Ovary (tissue), 9 donors: ENCODE measurements around the gene GPR141. TPM values are rescaled to one million over a fixed set of nuclear protein-coding genes. Genes with fewer than 3 reads are reported as not detected.

Experiments
- DNase-seq, 5 donors: peaks; one replicate each; pipeline ENCODE4 v3.0.0-alpha.2; 2019 to 2020
- H3K27ac ChIP-seq, 2 donors: fragments of 200-600 bp; one replicate each; pipeline versions ENCODE4 v1.5.1 to v1.8.0; 2019 to 2022
- H3K27me3 ChIP-seq: fragments of 200-600 bp; one replicate; pipeline ENCODE4 v1.8.0; 2022
- H3K36me3 ChIP-seq: fragments of 200-600 bp; sonication (generic); one replicate; pipeline ENCODE4 v1.5.1; 2019
- H3K4me1 ChIP-seq: one replicate; pipeline ENCODE4 v1.8.1; 2013; ENCODE audit warnings: mild to moderate bottlenecking, moderate library complexity; ENCODE audit not compliant: insufficient read depth
- H3K4me3 ChIP-seq: fragments of 200-600 bp; sonication (generic); one replicate; pipeline ENCODE4 v1.5.1; 2017
- H3K9me3 ChIP-seq, 2 donors: fragments of 200-600 bp in 1 of 2; sonication (generic) in 1 of 2; one replicate each; pipeline versions ENCODE4 v1.5.1 to v1.8.1; 2013 to 2019; ENCODE audit warnings: mild to moderate bottlenecking in 1 of 2, moderate library complexity in 1 of 2
- CTCF ChIP-seq, 3 donors: fragments of 450-650 bp in 2 of 3; fragments of 200-600 bp in 1 of 3; IDR thresholded peaks; one replicate each; pipeline versions ENCODE4 v1.5.1 to v1.8.0; 2016 to 2022; ENCODE audit warnings: antibody characterized with exemption in 3 of 3, mild to moderate bottlenecking in 1 of 3
- EP300 ChIP-seq: sonication (generic); formaldehyde crosslinking; IDR thresholded peaks from one replicate; pipeline ENCODE4 v1.6.1; 2017; ENCODE audit warnings: antibody characterized with exemption
- POLR2A ChIP-seq: fragments of 450-650 bp; IDR thresholded peaks from one replicate; pipeline ENCODE4 v1.6.1; 2017; ENCODE audit warnings: antibody characterized with exemption, mild to moderate bottlenecking, moderate library complexity
- WGBS, 3 donors: extraction: QIAGEN DNeasy Blood & Tissue Kit in 1 of 3; methylation state at CpG; one replicate each; pipeline versions ENCODE4 v1.1.5 to v1.1.7; 2013 to 2017; 5-methylcytosine and 5-hydroxymethylcytosine counted together
- intact Hi-C, 4 donors: fragments of 100-400 bp; cut with DNase I; formaldehyde crosslinking; loops; one replicate each; pipeline versions ENCODE4 v1.11.0 to v1.15.1; 2022 to 2023
- polyA plus RNA-seq, 2 donors: library from polyadenylated mRNA; stranded (reverse); fragments of 200-250 nt in 1 of 2; fragments of 350-450 nt in 1 of 2; fragmentation: Illumina TruSeq in 1 of 2; extraction: RNeasy Lipid Tissue Mini Kit (QIAGEN cat#74804) in 1 of 2; gene quantifications; one replicate each; pipeline ENCODE4 v1.2.3, GENCODE V29; 2013 to 2014
- total RNA-seq, 7 donors: library from RNA; depleted of rRNA in 2 of 7; stranded (reverse); fragments of >200 nt in 2 of 7; fragmentation: NEBNext Ultra II Directional in 3 of 7; extraction: Animal tissue kit (Norgen Biotek cat#: 25700) in 3 of 7; gene quantifications; one replicate each; pipeline versions ENCODE4 v1.1.0 to v1.2.4, GENCODE V29; 2016 to 2023
- donor health status: DM: no; HTN: no; CAD: no; lungs with moderate emphysema.
- donor health status: DM: no; HTN: no; CAD: no.
- donor health status: Bipolar disorder and iron deficiency.
- donor health status: DM: yes; HTN: yes; CAD: no.
- donor health status: DM: no; HTN: no; CAD: no.
- donor health status: DM: yes; HTN: yes; CAD: no.

Gene GPR141
- total and polyA plus RNA-seq, 9 donors, result 0.08 to 1.2 (median 0.63) TPM; not detected in 5

- H3K4me1 ChIP-seq, result no peaks in the 10 kb centered on the region
Observed at GRCh38 chr7:37740398-37740797, 56.8 kb downstream of the GPR141 start.

GRCh38 chr7:37741776-37742175 is 58.2 kb downstream of the GPR141 start:
- 59 to 73% (median 65%) methylated on average over 2 of the region's 2 CpGs for WGBS, 3 donors
- DNase-seq, result no peak
- no peaks in the 10 kb centered on the region for H3K27me3 ChIP-seq
- no peak for TF ChIP-seq EP300
- no peak for TF ChIP-seq CTCF (IDR thresholded peaks at IDR 0.05)
- no peak for TF ChIP-seq POLR2A
- no peaks in the 10 kb centered on the region for H3K4me1 ChIP-seq
- H3K9me3 ChIP-seq, result no peaks in the 10 kb centered on the region
- no peak overlapping the region for H3K4me3 ChIP-seq
- H3K27ac ChIP-seq, result no peak overlapping the region
- no peaks in the 10 kb centered on the region for H3K36me3 ChIP-seq
- intact Hi-C loops, result no loop called here

More at GRCh38 chr7:37740398-37740797, 56.8 kb downstream of the GPR141 start:
- 92 to 98% (median 94%) methylated on average over 7 of the region's 7 CpGs for WGBS, 3 donors
- DNase-seq, result no peak
- Histone ChIP-seq H3K9me3 (no peaks in the 10 kb centered on the region), H3K27me3 (no peaks in the 10 kb centered on the region), H3K36me3 (no peaks in the 10 kb centered on the region), H3K4me3 (no peak overlapping the region), H3K27ac (no peak overlapping the region)
- intact Hi-C loops, result no loop called here
- TF ChIP-seq EP300 (no peak), CTCF (IDR thresholded peaks at IDR 0.05) (no peak), POLR2A (no peak)

DNA sequence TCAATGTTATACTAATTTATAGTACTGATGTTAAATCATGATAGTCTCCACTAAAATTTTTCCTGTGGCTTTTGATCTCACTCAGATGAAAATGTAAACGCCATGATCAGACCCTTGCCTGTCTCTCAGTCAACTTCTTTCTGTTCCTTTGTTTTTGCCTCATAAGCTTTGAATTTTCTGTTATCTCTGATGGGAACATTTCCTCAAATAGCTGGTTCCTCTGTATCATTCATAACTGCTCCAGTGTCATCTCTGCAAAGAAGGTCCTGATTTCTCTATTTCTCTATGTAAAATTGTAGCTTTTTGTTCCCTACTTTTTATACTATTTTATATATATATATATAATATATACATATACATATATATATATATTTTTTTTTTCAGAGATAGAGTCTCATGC is 67.5 kb downstream of the GPR141 start:
- H3K4me1 ChIP-seq, result no peaks in the 10 kb centered on the region
- TF ChIP-seq EP300, result no peak
- no peak for TF ChIP-seq CTCF (IDR thresholded peaks at IDR 0.05)
- TF ChIP-seq POLR2A, result no peak
- no peaks in the 10 kb centered on the region for H3K27me3 ChIP-seq
- H3K9me3 ChIP-seq, result no peaks in the 10 kb centered on the region
- WGBS, 3 donors, result 73 to 85% (median 75%) methylated on average over 1 of the region's 1 CpG
- no peaks in the 10 kb centered on the region for H3K36me3 ChIP-seq
- DNase-seq, result no peak
- intact Hi-C loops, result no loop called here
- H3K4me3 ChIP-seq, result no peak overlapping the region
- no peak overlapping the region for H3K27ac ChIP-seq

- H3K4me3 ChIP-seq, result no peak overlapping the region
- no peak for DNase-seq
- no peaks in the 10 kb centered on the region for H3K4me1 ChIP-seq
- H3K27me3 ChIP-seq, result no peaks in the 10 kb centered on the region
- TF ChIP-seq CTCF (IDR thresholded peaks at IDR 0.05) (no peak), EP300 (no peak), POLR2A (no peak)
- H3K27ac ChIP-seq, result no peak overlapping the region
- intact Hi-C loops, result no loop called here
- H3K36me3 ChIP-seq, result no peaks in the 10 kb centered on the region
- 24 to 56% (median 39%) methylated on average over 1 of the region's 1 CpG for WGBS, 3 donors
- no peaks in the 10 kb centered on the region for H3K9me3 ChIP-seq
Observed at GRCh38 chr7:37753398-37754050, 70.0 kb downstream of the GPR141 start.
